Smooth muscle cell (in vitro differentiated cells): ENCODE results near the gene LRRC55. TPM values are rescaled to one million over a fixed set of nuclear protein-coding genes. Genes with fewer than 3 reads are reported as not detected.

Source experiments
- DNase-seq: peaks from one replicate; lab custom pipeline; 2025; ENCODE audit not compliant: unreplicated experiment; lab: John Stamatoyannopoulos, UW
- H2AFZ ChIP-seq: fragments of 200-600 bp; sonication (generic); 2 replicates; pipeline ENCODE4 v1.6.0; 2016; ENCODE audit warnings: antibody characterized with exemption, low read depth, mild to moderate bottlenecking
- H3F3A ChIP-seq: fragments of 200-600 bp; sonication (generic); 2 replicates; pipeline ENCODE4 v1.6.0; 2017; ENCODE audit warnings: antibody characterized with exemption, low read depth
- H3K27ac ChIP-seq: fragments of 200-600 bp; sonication (generic); 2 replicates; pipeline ENCODE4 v1.5.1; 2016; ENCODE audit warnings: low read depth, mild to moderate bottlenecking
- H3K27me3 ChIP-seq: fragments of 200-600 bp; sonication (generic); 2 replicates; pipeline ENCODE4 v1.6.1; 2016; ENCODE audit warnings: low read depth, mild to moderate bottlenecking
- H3K36me3 ChIP-seq: fragments of 200-600 bp; sonication (generic); 2 replicates; pipeline ENCODE4 v1.5.1; 2016; ENCODE audit warnings: low read depth
- H3K4me1 ChIP-seq: fragments of 200-600 bp; sonication (generic); 2 replicates; pipeline ENCODE4 v1.5.1; 2016; ENCODE audit warnings: low read depth
- H3K4me2 ChIP-seq: fragments of 200-600 bp; sonication (generic); 2 replicates; pipeline ENCODE4 v1.6.0; 2016; ENCODE audit warnings: mild to moderate bottlenecking
- H3K4me3 ChIP-seq: fragments of 200-600 bp; sonication (generic); 2 replicates; pipeline ENCODE4 v1.5.1; 2016; ENCODE audit warnings: mild to moderate bottlenecking
- H3K79me2 ChIP-seq: fragments of 200-600 bp; sonication (generic); 2 replicates; pipeline ENCODE4 v1.6.0; 2016; ENCODE audit warnings: low read depth, mild to moderate bottlenecking
- H3K9ac ChIP-seq: fragments of 200-600 bp; sonication (generic); 2 replicates; pipeline ENCODE4 v1.6.0; 2016; ENCODE audit warnings: low read depth
- H3K9me3 ChIP-seq: fragments of 200-600 bp; sonication (generic); replicated peaks from 2 replicates; pipeline ENCODE4 v1.5.1; 2016; ENCODE audit warnings: low read depth
- H4K20me1 ChIP-seq: fragments of 200-600 bp; sonication (generic); 2 replicates; pipeline ENCODE4 v1.6.0; 2016; ENCODE audit warnings: low read depth
- WGBS: methylation state at CpG from one replicate; pipeline ENCODE4 v1.1.7; 2016; ENCODE audit warnings: low lambda C conversion rate; 5-methylcytosine and 5-hydroxymethylcytosine counted together
- polyA plus RNA-seq: library from polyadenylated mRNA; unstranded; fragments of >200 nt; fragmentation: Nextera tagmentation; extraction: Ambion mirVana; gene quantifications from 2 replicates; pipeline ENCODE4 v1.2.1, GENCODE V29; 2016
- total RNA-seq: library from RNA; depleted of rRNA; stranded (reverse); fragments of >200 nt; gene quantifications from 2 replicates; pipeline ENCODE4 v1.2.3, GENCODE V29; 2014
- TF ChIP-seq, protein P1 (sequence below): fragments of 200-600 bp; sonication (generic); IDR thresholded peaks from 2 replicates; pipeline ENCODE4 v1.5.1; 2017; ENCODE audit warnings: borderline replicate concordance, mild to moderate bottlenecking, antibody characterized with exemption; ENCODE audit not compliant: insufficient read depth, poor library complexity, severe bottlenecking

The LRRC55 gene
- total and polyA plus RNA-seq, 2 experiments from 2014 or later = 0.10 TPM; not detected in 1

DNA sequence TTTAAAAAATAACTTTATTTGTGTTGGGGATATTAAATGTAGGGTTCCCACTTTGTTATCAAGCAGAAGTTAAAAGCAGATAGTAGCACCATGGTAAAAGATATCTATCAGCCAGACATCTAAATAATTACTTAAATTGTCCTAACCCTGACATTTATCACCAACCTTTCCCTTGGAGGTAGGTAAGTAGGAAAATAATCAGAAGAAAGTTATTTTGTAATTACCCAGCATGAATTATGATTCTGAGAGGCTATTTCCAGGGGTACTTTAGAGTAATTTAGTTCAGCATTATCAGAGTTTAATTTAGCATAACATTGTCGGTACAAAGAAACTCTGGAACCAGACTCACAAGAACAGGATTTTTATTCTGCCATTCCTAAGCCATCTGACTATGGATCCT is 23.2 kb upstream of the LRRC55 start:
- no peak overlapping the region for H3K4me3 ChIP-seq
- 87% methylated on average over 1 of the region's 1 CpG for WGBS
- DNase-seq = no peak
- TF ChIP-seq, protein P1, sequence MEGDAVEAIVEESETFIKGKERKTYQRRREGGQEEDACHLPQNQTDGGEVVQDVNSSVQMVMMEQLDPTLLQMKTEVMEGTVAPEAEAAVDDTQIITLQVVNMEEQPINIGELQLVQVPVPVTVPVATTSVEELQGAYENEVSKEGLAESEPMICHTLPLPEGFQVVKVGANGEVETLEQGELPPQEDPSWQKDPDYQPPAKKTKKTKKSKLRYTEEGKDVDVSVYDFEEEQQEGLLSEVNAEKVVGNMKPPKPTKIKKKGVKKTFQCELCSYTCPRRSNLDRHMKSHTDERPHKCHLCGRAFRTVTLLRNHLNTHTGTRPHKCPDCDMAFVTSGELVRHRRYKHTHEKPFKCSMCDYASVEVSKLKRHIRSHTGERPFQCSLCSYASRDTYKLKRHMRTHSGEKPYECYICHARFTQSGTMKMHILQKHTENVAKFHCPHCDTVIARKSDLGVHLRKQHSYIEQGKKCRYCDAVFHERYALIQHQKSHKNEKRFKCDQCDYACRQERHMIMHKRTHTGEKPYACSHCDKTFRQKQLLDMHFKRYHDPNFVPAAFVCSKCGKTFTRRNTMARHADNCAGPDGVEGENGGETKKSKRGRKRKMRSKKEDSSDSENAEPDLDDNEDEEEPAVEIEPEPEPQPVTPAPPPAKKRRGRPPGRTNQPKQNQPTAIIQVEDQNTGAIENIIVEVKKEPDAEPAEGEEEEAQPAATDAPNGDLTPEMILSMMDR = no peak
- no peak overlapping the region for H3K27ac ChIP-seq
- no peaks in the 10 kb centered on the region for H3K79me2 ChIP-seq
- H4K20me1 ChIP-seq = no peaks in the 10 kb centered on the region
- no peaks in the 10 kb centered on the region for H3F3A ChIP-seq
- no peak overlapping the region for H3K4me2 ChIP-seq
- no peak overlapping the region for H2AFZ ChIP-seq
- no peaks in the 10 kb centered on the region for H3K27me3 ChIP-seq
- no peak overlapping the region for H3K9ac ChIP-seq
- no peaks in the 10 kb centered on the region for H3K36me3 ChIP-seq
- peaks cover 27% of the 10 kb centered on the region for H3K4me1 ChIP-seq
- H3K9me3 ChIP-seq = no peaks in the 10 kb centered on the region

DNA sequence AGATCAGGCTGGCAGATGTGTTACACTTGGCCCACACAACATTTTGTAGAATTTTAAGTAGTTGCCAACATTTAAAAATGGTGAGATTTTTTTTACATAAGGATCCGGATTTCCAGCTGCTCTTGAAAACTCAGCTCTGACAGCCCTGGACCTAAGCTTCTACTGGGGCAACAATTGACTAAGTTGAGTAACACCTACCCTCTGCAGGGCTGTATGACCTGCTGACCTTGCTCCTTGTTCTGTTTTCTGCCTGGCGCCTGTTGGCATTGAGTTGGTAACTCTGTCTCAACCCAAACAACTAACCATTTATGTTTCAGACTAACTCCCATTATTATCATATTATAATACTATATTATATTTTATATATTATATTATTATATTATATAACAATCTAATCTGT is 21.1 kb upstream of the LRRC55 start:
- DNase-seq = no peak
- H3F3A ChIP-seq = no peaks in the 10 kb centered on the region
- H3K4me2 ChIP-seq = no peak overlapping the region
- 95% methylated on average over 2 of the region's 2 CpGs for WGBS
- no peaks in the 10 kb centered on the region for H3K27me3 ChIP-seq
- no peak overlapping the region for H3K9ac ChIP-seq
- no peak overlapping the region for H3K27ac ChIP-seq
- no peaks in the 10 kb centered on the region for H3K9me3 ChIP-seq
- H3K4me3 ChIP-seq = no peak overlapping the region
- no peaks in the 10 kb centered on the region for H3K79me2 ChIP-seq
- TF ChIP-seq, protein P1 = no peak
- H4K20me1 ChIP-seq = no peaks in the 10 kb centered on the region
- peaks cover 20% of the 10 kb centered on the region for H3K4me1 ChIP-seq
- H3K36me3 ChIP-seq = no peaks in the 10 kb centered on the region
- H2AFZ ChIP-seq = no peak overlapping the region

DNA sequence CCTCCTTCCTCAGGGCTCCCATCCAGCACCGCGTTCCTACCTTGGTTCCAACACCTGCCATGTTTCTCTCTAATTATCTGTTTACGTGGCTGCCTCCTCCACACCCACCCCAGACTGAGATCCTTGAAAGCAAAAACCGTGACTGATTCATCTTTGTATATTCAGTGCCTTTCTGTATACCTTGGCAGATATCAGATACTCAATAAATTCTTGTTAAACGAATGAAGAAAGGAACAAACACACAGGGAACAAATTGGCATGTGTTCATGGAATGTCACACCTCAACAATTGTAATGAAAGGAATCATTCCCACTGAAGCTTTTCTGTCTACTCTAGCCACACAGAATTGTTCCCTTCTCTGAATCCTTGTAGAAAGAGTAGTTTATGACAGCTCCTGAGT is 20.4 kb upstream of the LRRC55 start:
- Histone ChIP-seq H3K79me2 (no peaks in the 10 kb centered on the region), H3K27me3 (no peaks in the 10 kb centered on the region)
- 91% methylated on average over 5 of the region's 5 CpGs for WGBS

More for the DNA sequence above, 20.4 kb upstream of the LRRC55 start:
- DNase-seq = no peak
- Histone ChIP-seq H4K20me1 (no peaks in the 10 kb centered on the region), H3K27ac (no peak overlapping the region), H3K9me3 (no peaks in the 10 kb centered on the region), H2AFZ (no peak overlapping the region), H3F3A (no peaks in the 10 kb centered on the region), H3K9ac (no peak overlapping the region), H3K4me2 (no peak overlapping the region), H3K36me3 (no peaks in the 10 kb centered on the region), H3K4me1 (peaks cover 13% of the 10 kb centered on the region), H3K4me3 (no peak overlapping the region)
- TF ChIP-seq, protein P1 = no peak
